Hepatocyte (in vitro differentiated cells): Measurements from ENCODE around the gene GABRB2. TPM values are rescaled to one million over a fixed set of nuclear protein-coding genes. Genes with fewer than 3 reads are reported as not detected.

ENCODE experiments used
- DNase-seq: peaks from one replicate; pipeline ENCODE4 v3.0.0-alpha.2; 2016; ENCODE audit warnings: low spot score
- H2AFZ ChIP-seq: fragments of 200-600 bp; sonication (generic); 2 replicates; pipeline ENCODE4 v1.6.0; 2016; ENCODE audit warnings: antibody characterized with exemption, mild to moderate bottlenecking
- H3K27ac ChIP-seq: fragments of 200-600 bp; sonication (generic); 2 replicates; pipeline ENCODE4 v1.5.1; 2016; ENCODE audit warnings: mild to moderate bottlenecking
- H3K27me3 ChIP-seq: fragments of 200-600 bp; sonication (generic); 2 replicates; pipeline ENCODE4 v1.6.1; 2016
- H3K36me3 ChIP-seq: fragments of 200-600 bp; sonication (generic); replicated peaks from 2 replicates; pipeline ENCODE4 v1.5.1; 2016; ENCODE audit warnings: low read depth; ENCODE audit not compliant: insufficient read depth
- H3K4me1 ChIP-seq: fragments of 200-600 bp; sonication (generic); 2 replicates; pipeline ENCODE4 v1.5.1; 2016; ENCODE audit warnings: mild to moderate bottlenecking, moderate library complexity; ENCODE audit not compliant: insufficient read depth
- H3K4me2 ChIP-seq: fragments of 200-600 bp; sonication (generic); 2 replicates; pipeline ENCODE4 v1.6.0; 2016
- H3K4me3 ChIP-seq: fragments of 200-600 bp; sonication (generic); 2 replicates; pipeline ENCODE4 v1.5.1; 2016; ENCODE audit warnings: mild to moderate bottlenecking
- H3K79me2 ChIP-seq: fragments of 200-600 bp; sonication (generic); 2 replicates; pipeline ENCODE4 v1.6.0; 2017; ENCODE audit warnings: mild to moderate bottlenecking
- H3K9me2 ChIP-seq: fragments of 200-600 bp; sonication (generic); replicated peaks from 2 replicates; pipeline ENCODE4 v1.6.0; 2017; ENCODE audit warnings: mild to moderate bottlenecking; ENCODE audit not compliant: insufficient read depth
- H3K9me3 ChIP-seq: fragments of 200-600 bp; sonication (generic); 2 replicates; pipeline ENCODE4 v1.5.1; 2016; ENCODE audit warnings: low read depth, mild to moderate bottlenecking
- H4K20me1 ChIP-seq: fragments of 200-600 bp; sonication (generic); 2 replicates; pipeline ENCODE4 v1.6.0; 2016; ENCODE audit warnings: mild to moderate bottlenecking; ENCODE audit not compliant: insufficient read depth, poor library complexity, severe bottlenecking
- CTCF ChIP-seq: fragments of 200-600 bp; sonication (generic); IDR thresholded peaks from 2 replicates; pipeline ENCODE4 v1.5.1; 2016; ENCODE audit warnings: antibody characterized with exemption, mild to moderate bottlenecking; ENCODE audit not compliant: poor library complexity
- EZH2 ChIP-seq: fragments of 200-600 bp; sonication (generic); IDR thresholded peaks from 2 replicates; pipeline ENCODE4 v1.6.1; 2016; ENCODE audit warnings: antibody characterized with exemption, mild to moderate bottlenecking, borderline replicate concordance
- EZH2phosphoT487 ChIP-seq: fragments of 200-600 bp; sonication (generic); IDR thresholded peaks from one replicate; pipeline ENCODE4 v1.6.1; 2018; ENCODE audit warnings: antibody characterized with exemption, mild to moderate bottlenecking, low read depth, moderate library complexity; ENCODE audit not compliant: unreplicated experiment, severe bottlenecking
- WGBS: methylation state at CpG from one replicate; pipeline ENCODE4 v1.1.6; 2016; ENCODE audit warnings: low lambda C conversion rate; ENCODE audit errors: missing lambda C conversion rate; 5-methylcytosine and 5-hydroxymethylcytosine counted together
- polyA plus RNA-seq: library from polyadenylated mRNA; unstranded; fragments of >200 nt; fragmentation: Nextera tagmentation; extraction: Ambion mirVana; gene quantifications from 2 replicates; pipeline ENCODE4 v1.2.1, GENCODE V29; 2016
- total RNA-seq: library from RNA; depleted of rRNA; stranded (reverse); fragments of >200 nt; gene quantifications from 2 replicates; pipeline ENCODE4 v1.2.3, GENCODE V29; 2014

The GABRB2 gene
- total and polyA plus RNA-seq, 2 experiments from 2014 or later: 0.16 to 0.53 TPM

- 84% methylated on average over 2 of the region's 2 CpGs for WGBS
- no peak for DNase-seq
- no peaks in the 10 kb centered on the region for H3K9me2 ChIP-seq
- no peak overlapping the region for H3K4me3 ChIP-seq
- H3K79me2 ChIP-seq: no peaks in the 10 kb centered on the region
- H4K20me1 ChIP-seq: no peaks in the 10 kb centered on the region
- H3K27me3 ChIP-seq: no peaks in the 10 kb centered on the region
- H3K4me1 ChIP-seq: no peaks in the 10 kb centered on the region
- TF ChIP-seq EZH2 (no peak), CTCF (no peak), EZH2phosphoT487 (no peak)
- H3K9me3 ChIP-seq: no peaks in the 10 kb centered on the region
- no peak overlapping the region for H3K27ac ChIP-seq
- H2AFZ ChIP-seq: no peak overlapping the region
- H3K36me3 ChIP-seq: no peaks in the 10 kb centered on the region
- H3K4me2 ChIP-seq: no peak overlapping the region
Measured at GRCh38 chr5:161409471-161409870, 137.1 kb downstream of the GABRB2 start.

DNA sequence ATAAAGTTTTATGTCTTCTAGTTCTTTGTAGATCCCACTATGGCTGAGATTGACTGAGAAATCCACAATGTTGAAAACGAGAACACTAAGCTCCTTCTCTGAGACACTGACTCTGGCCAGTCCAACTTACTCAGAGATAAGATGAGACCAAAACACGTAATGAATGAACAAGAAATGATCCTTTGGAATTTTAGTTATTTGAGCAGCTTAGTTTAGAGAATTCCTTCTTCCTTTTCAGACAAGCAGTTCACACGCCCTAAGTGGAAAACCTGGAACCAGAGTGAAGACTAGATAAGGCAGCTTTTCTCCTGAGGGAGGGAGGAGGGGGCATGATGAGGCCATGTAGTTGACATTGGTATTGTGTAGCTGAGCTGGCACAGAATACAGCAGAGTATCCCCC is 139.6 kb downstream of the GABRB2 start:
- TF ChIP-seq EZH2 (no peak), EZH2phosphoT487 (no peak), CTCF (no peak)
- Histone ChIP-seq H3K4me1 (no peaks in the 10 kb centered on the region), H3K9me3 (no peaks in the 10 kb centered on the region), H3K36me3 (no peaks in the 10 kb centered on the region), H3K27ac (peak overlapping the region; percentile 52), H3K27me3 (no peaks in the 10 kb centered on the region), H3K4me2 (no peak overlapping the region), H3K4me3 (no peak overlapping the region), H3K79me2 (no peaks in the 10 kb centered on the region), H2AFZ (no peak overlapping the region), H3K9me2 (no peaks in the 10 kb centered on the region), H4K20me1 (no peaks in the 10 kb centered on the region)
- DNase-seq: peak; percentile 33
- 15% methylated on average over 3 of the region's 3 CpGs for WGBS

- no peaks in the 10 kb centered on the region for H4K20me1 ChIP-seq
- H3K4me2 ChIP-seq: no peak overlapping the region
- no peaks in the 10 kb centered on the region for H3K4me1 ChIP-seq
- H3K79me2 ChIP-seq: no peaks in the 10 kb centered on the region
- DNase-seq: no peak
- no peaks in the 10 kb centered on the region for H3K36me3 ChIP-seq
- no peak for TF ChIP-seq CTCF
- no peaks in the 10 kb centered on the region for H3K27me3 ChIP-seq
- WGBS: 89% methylated on average over 1 of the region's 1 CpG
- H3K9me2 ChIP-seq: no peaks in the 10 kb centered on the region
- no peak overlapping the region for H3K4me3 ChIP-seq
- H3K27ac ChIP-seq: no peak overlapping the region
- no peak overlapping the region for H2AFZ ChIP-seq
- no peaks in the 10 kb centered on the region for H3K9me3 ChIP-seq
Measured at GRCh38 chr5:161403996-161404395, 142.5 kb downstream of the GABRB2 start.

GRCh38 chr5:161403121-161403520 is 143.4 kb downstream of the GABRB2 start:
- Histone ChIP-seq H4K20me1 (no peaks in the 10 kb centered on the region), H3K27me3 (no peaks in the 10 kb centered on the region), H2AFZ (no peak overlapping the region), H3K4me3 (no peak overlapping the region), H3K9me3 (no peaks in the 10 kb centered on the region), H3K9me2 (no peaks in the 10 kb centered on the region), H3K27ac (no peak overlapping the region), H3K36me3 (no peaks in the 10 kb centered on the region), H3K4me2 (no peak overlapping the region), H3K4me1 (no peaks in the 10 kb centered on the region), H3K79me2 (no peaks in the 10 kb centered on the region)
- 76% methylated on average over 2 of the region's 2 CpGs for WGBS
- no peak for DNase-seq
- TF ChIP-seq EZH2 (no peak), CTCF (no peak), EZH2phosphoT487 (no peak)
